ENCODE measurements around the gene PCSK4. TPM values are rescaled to one million over a fixed set of nuclear protein-coding genes. Genes with fewer than 3 reads are reported as not detected.

Gene PCSK4
- total and polyA plus RNA-seq, 2 of the 13 experiments (the other 11 are each of a cell fraction or from before 2014, with no cell fraction given), result 2.0 to 2.7 TPM

DNA sequence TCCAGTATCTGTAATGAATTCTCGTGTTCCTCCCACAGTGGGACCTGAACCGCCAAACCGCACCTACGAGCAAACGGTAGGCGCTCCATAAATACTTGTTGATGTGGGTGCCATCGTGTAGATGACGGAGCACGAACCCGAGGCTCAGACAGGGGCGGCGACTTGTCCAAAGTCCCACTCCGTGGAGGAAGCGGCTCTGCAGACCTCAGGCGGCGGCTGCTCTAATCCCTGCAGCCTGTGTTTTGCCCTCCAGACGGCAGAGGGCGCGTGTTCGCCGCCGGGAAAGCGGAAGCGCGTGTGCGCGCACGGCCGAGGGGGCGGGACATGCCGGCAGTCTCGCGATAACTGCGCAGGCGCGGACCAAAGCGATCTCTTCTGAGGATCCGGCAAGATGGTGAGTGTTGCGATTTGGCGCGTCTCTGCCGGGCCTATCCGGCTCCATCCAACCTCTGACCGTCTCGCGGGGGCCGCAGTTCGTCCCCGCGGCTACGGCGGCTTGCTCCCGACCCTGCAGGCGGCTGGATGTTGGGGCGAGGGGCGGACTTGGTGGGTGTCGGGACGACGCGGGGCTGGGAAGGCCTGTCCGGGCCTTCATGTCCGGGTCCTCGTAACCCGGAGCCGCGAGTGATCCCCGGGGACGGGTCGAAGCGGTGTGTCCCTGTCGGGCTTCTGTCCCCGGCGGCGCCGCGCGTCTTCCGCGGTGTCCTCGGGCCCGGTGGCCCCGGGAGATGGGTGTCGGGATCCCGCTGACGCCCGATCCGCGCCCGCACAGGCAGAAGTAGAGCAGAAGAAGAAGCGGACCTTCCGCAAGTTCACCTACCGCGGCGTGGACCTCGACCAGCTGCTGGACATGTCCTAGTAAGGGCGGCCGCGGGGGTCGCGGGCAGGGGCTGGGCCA is 51.9 kb downstream of the PCSK4 start, which contains the start of gene RPS15 (continued):
- 0 out of 2 replicates have a peak, but pooled peaks have one; percentile 93 for TF ChIP-seq KIAA2018 (CRISPR knock-in tag; IDR thresholded peaks at IDR 0.05; ENCODE audit: borderline replicate concordance)
- TF ChIP-seq ZNF597 (CRISPR knock-in tag; IDR thresholded peaks at IDR 0.05), result 0 out of 2 replicates have a peak, but pooled peaks have one; percentile 24
- peak; percentile 99 for TF ChIP-seq GABPB1 (CRISPR knock-in tag; IDR thresholded peaks at IDR 0.05)
- TF ChIP-seq ZNF644 (CRISPR knock-in tag; IDR thresholded peaks at IDR 0.05; ENCODE audit: low read depth), result no peak
- TF ChIP-seq, protein P1, sequence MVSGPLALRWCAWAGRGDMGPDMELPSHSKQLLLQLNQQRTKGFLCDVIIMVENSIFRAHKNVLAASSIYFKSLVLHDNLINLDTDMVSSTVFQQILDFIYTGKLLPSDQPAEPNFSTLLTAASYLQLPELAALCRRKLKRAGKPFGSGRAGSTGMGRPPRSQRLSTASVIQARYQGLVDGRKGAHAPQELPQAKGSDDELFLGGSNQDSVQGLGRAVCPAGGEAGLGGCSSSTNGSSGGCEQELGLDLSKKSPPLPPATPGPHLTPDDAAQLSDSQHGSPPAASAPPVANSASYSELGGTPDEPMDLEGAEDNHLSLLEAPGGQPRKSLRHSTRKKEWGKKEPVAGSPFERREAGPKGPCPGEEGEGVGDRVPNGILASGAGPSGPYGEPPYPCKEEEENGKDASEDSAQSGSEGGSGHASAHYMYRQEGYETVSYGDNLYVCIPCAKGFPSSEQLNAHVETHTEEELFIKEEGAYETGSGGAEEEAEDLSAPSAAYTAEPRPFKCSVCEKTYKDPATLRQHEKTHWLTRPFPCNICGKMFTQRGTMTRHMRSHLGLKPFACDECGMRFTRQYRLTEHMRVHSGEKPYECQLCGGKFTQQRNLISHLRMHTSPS (CRISPR knock-in tag; IDR thresholded peaks at IDR 0.05; ENCODE audit: low read depth), result no peak
- no peak for TF ChIP-seq MBD4 (IDR thresholded peaks at IDR 0.05; ENCODE audit: borderline replicate concordance, low read length)
- TF ChIP-seq, protein P2, sequence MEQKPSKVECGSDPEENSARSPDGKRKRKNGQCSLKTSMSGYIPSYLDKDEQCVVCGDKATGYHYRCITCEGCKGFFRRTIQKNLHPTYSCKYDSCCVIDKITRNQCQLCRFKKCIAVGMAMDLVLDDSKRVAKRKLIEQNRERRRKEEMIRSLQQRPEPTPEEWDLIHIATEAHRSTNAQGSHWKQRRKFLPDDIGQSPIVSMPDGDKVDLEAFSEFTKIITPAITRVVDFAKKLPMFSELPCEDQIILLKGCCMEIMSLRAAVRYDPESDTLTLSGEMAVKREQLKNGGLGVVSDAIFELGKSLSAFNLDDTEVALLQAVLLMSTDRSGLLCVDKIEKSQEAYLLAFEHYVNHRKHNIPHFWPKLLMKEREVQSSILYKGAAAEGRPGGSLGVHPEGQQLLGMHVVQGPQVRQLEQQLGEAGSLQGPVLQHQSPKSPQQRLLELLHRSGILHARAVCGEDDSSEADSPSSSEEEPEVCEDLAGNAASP (CRISPR knock-in tag; IDR thresholded peaks at IDR 0.05; ENCODE audit: borderline replicate concordance), result peak; percentile 84; the same call in 1 of the 2 replicates
- TF ChIP-seq ZNF362 (CRISPR knock-in tag; IDR thresholded peaks at IDR 0.05; ENCODE audit: borderline replicate concordance), result peak; percentile 57; the same call in 1 of the 2 replicates

Measured in HepG2 (cell line).